Activated CD4-positive, CD25-positive, alpha-beta regulatory T cell treated with anti-CD3 and anti-CD28 coated beads, Interleukin-2, amount 50 U/mL, for 24 hours (primary cell): ENCODE results near the gene KPNA6.
"Not testable (repeated sequence)": the region's sequence is repeated elsewhere in the genome, so short reads cannot be mapped to it uniquely, and the experiment has no call there.

ENCODE experiments used
- ATAC-seq, 2 donors: fragments of 150-1000 bp; cut with Tn5 transposase; one replicate each; pipeline ENCODE4 v1.10.0; 2021; ENCODE audit warnings: mild to moderate bottlenecking in 1 of 2, moderate library complexity in 1 of 2

KPNA6 gene

DNA sequence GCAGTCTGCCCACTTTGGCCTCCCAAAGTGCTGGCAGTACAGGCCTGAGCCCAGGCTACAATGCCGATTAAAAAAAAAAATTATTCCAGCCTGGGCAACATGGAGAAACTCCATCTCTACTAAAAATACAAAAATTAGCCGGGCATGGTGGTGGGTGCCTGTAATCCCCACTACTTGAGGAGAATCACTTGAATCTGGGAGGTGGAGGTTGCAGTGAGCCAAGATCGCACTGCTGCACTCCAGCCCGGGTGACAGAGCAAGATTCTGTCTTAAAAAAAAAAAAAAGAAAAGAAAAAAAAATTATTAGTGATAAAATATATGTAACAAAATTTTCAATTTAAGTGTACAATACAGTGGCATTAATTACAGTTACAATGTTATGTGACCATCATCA lies 35.4 kb downstream of the KPNA6 start:
- not testable (repeated sequence) for ATAC-seq

DNA sequence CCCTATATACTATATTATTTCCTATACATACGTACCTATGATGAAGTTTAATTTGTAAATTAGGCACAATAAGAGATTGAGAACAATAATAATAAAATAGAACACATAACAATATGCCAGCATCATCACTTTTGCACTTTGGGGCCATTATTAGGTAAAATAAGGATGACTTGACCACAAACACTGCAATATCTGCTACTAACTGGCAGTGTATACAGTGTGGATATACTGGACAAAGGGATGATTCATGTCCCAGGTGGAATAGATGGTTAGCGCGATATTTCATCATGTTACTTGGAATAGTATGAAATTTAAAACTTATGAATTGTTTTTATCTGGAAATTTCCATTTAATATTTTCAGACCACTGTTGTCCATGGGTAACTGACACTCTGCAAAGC lies 36.2 kb downstream of the KPNA6 start:
- no peak for ATAC-seq

DNA sequence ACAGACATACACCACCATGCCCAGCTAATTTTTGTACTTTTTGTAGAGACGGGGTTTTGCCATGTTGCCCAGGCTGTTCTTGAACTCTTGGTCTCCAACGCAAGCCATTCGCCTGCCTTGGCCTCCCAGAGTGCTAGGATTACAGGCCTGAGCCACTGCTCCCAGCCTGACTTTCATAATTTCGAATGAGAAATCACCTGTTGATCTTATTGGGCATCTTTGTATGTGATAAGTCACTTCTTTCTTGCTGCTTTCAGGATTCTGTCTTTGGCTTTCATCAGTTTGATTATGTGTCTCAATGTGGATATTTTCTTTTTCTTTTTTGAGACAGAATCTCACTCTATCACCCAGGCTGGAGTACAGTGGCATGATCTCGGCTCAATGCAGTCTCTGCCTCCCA lies 39.9 kb downstream of the KPNA6 start:
- not testable (repeated sequence) for ATAC-seq

DNA sequence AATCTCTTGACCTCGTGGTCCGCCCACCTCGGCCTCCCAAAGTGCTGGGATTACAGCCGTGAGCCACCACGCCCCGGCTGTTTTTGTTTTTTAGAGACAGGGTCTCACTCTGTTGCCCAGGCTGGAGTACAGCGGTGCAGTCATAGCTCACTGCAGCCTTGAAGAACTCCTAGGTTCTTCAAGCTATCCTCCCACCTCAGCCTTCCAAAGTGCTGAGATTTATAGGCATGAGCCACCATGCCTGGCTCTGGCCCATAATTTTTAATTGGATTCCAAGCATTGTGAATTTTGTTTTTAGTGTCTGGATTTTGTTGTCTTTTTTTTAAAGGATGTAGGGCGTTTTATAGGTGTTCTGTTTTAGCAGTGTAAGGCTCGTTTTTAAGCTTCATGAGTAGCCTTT lies 43.0 kb downstream of the KPNA6 start:
- no peak for ATAC-seq

DNA sequence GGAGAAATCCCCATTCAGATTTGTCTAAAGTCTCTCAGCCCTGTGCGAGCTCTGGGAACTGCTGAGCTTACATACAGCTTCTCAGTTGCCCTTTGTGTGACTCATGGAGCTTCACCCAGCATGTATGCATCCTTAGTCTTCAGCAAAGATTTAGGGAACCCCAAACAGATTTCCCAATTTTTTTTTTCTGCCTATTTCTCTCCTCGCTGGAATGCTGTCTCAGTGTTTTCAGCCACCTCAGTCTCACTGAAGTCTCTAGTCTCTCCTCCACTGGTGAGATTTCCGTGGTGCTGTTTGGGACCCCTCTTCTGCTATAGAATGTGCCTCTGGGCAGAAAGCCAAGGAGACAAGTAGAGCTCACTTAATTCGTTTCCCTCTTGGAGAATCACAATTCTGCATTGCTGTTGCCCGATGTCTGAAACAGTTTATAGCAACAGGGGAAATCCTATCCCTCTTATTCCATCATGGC lies 43.5 kb downstream of the KPNA6 start:
- ATAC-seq = no peak

DNA sequence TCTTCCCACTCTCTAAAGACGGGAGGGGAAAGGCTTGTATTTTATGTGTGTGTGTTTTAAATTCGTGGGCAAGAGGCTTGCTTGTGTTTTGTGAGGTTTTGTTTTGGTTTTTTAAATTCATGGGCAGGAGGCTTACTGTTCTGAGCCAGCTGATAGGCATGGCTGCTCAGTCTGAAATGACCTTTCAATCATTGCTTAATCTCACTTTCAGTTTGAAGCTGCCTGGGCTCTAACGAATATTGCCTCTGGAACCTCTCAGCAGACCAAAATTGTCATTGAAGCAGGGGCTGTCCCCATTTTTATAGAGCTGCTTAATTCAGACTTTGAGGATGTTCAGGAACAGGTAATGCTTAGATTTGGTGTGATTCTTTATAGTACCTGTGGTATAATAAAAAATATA lies 51.3 kb downstream of the KPNA6 start:
- peak; percentile 48 to 51 for ATAC-seq

DNA sequence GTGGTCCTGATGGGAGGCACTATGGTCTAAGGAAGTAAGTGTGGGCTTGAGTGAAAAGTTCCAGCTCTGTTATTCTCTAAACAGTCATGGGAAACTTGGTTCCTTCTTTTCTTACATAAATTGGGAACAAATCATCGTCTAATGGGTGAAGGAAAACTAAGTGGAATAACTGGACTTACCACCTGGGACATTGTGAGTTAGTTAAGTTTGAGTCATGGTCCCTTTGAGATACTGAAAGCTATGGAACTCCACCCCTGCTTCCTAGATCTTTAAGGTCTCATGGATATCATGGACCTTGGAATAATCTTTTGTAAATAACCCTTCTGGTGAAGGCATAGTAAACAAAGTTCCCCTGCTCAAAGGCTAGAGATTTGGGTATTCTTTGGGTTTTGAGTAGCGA lies 55.5 kb downstream of the KPNA6 start:
- ATAC-seq = no peak

DNA sequence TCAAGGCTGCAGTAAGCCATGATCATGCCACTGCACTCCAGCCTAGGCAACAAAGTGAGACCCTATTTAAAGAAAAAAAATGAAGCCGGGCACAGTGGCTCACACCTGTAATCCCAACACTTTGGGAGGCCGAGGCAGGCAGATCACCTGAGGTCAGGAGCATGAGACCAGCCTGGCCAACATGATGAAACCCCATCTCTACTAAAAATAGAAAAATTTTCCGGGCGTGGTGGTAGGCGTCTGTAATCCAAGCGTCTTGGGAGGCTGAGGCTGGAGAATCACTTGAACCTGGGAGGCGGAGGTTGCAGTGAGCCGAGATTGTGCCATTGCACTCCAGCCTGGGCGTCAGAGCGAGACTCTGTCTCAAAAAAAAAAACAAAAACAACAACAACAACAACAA lies 57.8 kb downstream of the KPNA6 start:
- ATAC-seq = not testable (repeated sequence)

DNA sequence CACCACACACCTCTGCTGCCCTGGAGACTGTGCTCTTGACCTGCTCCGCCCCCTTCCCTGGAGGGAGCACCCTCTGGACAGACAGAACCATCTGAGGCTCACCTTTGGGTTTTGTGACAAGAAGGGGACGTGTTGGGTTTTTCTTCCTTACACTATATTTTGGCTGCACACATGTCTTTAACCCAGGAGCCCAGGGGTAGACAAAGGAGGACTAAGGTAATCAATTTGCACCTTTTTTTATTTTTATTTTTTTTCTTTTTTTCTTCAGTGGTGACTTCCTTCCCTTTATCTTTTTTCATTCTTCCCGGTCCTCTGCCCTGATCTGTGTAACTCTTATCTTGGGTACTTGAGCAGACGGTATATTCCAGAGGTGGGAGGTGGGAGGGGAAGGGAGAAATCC lies 63.1 kb downstream of the KPNA6 start:
- ATAC-seq = no peak

DNA sequence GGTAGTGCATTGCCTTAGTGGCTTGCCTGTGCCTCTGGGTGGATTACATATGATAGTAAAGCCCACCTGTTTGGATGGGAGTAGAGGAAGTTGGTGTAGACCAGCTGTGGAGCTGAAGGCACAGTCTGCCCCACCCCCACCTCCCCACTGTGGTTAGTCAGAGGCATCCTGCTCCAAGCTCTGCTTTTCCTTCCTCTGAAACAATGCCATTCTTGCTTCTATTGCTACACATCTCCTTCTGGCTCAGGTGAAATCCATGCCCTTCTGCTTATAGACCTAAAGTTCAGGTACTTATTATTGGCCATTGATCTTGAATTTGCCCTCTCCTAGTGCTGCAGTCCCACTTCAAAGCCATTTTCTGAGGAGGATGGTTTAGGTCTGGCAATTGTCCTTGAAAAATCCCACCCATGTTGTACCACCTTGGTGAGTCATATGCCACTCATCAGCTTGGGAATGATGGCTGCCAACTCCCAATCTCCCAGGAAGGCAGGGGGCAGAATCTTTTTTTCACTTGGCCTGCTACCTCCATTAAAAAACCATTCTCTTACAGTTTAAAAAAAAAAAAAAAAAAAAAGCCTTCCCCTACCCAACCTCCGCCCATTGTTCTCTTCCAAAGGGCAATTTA lies 64.9 kb downstream of the KPNA6 start:
- ATAC-seq = no peak

DNA sequence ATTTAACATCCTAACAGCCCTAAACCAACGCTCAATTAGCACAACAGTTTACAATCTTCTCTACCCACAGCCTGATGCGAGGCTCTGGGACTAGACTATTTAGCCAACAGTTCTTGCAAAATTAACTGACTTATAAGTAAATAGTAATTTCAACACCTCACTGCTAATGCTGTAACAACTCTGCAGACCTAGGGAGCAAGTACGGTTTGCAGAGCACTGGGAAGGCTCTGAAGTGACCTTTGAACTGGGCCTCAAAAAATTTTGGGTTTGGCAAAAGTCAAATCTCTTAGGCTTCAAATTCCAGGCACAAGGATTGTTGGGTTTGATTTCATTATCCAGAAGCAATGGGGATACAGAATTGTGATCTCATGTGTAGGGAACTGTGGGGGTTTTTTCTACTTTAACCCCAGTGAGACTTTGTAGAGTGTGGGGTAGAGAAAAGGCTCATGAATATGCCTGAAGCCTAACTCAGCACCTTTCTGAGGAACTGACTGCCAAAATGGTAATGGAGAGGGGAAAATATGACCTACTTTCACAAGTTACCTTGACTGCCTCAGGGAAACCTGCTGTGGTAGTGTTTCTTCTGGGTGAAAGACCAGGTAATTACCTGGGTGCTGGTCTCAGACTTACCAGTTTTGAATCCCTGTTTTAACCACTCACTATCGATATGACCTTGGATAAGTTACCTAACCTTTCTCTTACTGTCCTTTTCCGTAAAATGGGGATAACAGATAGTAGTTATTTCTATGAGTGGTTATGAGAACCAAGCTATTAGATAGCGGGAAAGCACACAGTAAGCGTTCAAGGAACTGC lies 70.7 kb downstream of the KPNA6 start:
- ATAC-seq = no peak

DNA sequence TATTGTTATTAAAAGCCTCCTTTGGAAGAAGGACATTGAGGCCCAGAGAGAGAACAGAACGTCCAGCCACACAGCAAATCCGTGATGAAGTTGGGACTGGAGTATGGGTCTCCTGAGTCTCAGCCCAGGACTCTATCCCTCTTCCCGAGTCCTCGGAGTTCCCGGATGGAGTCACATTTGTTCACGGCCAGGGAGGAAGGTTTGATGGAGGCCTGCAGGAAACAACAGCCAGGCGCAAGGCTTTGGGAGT lies 71.3 kb downstream of the KPNA6 start:
- ATAC-seq = no peak

DNA sequence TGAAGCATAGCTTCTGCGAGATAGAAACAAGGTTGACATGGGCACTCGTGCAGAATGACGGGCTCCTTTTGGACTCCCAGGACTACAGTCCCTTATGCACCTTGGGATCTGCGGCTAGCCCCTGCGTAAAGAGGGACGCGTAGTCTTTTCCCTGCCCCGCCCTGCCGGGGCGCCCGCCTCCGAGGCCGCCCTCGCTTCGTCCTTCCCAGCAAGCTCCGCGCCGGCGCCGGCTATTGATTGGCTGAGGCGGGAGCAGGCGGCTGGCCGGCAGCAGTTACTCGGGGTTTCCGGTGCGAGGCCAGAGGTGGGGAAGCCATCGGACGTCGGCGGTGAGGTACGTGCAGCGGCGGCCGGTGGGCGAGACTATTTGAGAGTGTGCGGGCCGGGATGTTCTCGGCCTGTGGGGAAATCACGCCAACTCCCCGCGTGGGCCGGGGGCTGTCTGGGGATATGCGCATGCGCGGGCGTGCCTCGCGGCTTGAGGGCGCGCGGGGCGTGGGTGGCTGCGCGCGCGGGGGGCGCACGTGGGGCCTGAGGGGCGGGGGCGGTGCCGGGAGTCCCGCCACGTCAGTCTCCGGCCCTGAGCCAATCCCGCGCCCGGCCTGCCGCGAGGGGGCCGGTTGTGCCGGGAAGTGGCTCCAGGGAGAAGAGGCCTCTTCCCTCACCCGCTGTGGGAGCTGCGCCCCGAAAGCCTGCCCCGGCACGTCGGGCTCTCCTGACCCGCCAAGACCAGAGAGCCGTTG lies 71.8 kb downstream of the KPNA6 start, which contains the start of gene TXLNA:
Gene TXLNA (plus strand): TSS at position 233 of the 743 bp plus-strand sequence. CDS start 671 bp downstream, outside the sequence.
- ATAC-seq = peak; percentile 88 to 90

DNA sequence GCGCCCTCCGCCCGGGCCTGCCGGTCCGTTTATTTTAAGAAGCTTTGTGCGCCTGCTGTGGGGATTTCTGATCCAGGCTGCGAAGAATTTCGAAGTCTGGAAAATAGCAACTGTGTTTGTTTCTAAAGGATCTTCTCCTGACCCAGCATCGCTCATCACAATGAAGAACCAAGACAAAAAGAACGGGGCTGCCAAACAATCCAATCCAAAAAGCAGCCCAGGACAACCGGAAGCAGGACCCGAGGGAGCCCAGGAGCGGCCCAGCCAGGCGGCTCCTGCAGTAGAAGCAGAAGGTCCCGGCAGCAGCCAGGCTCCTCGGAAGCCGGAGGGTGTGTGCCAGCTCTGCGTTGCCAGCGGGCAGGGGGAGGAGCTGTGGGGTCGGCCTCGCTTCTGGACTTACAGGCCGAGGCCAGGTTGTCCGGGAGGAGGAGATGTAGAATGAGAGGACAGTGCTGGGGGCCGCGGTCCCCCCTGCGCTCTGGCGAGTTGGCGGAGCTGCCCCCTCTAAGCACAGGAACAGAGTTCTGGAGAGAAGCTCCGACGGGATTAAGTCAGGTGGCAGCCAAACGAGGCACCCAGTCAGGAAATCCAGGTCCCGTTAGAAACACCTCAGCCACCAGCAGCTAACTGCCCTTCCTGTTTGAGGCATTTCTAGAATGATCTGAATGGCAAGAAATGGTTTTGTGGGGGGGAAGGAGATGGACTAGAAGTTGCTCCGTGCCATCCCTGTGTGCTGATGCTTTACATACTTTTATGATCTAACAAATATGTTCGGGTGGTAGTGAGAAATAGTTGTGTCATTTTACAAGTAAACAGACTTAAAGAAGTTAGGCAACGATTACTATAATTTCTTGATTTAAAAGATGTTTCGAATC lies 72.6 kb downstream of the KPNA6 start:
- ATAC-seq = peak; percentile 10 to 19

DNA sequence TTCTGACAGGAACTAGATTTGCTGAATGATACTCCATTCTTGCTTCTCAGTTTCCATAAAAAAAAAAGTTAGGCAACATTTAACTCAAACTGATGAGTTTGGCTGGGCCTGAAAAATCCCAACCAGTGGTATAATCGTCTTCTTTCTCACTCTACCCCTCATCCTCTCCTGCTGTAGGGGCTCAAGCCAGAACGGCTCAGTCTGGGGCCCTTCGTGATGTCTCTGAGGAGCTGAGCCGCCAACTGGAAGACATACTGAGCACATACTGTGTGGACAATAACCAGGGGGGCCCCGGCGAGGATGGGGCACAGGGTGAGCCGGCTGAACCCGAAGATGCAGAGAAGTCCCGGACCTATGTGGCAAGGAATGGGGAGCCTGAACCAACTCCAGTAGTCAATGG lies 73.2 kb downstream of the KPNA6 start:
- no peak for ATAC-seq

DNA sequence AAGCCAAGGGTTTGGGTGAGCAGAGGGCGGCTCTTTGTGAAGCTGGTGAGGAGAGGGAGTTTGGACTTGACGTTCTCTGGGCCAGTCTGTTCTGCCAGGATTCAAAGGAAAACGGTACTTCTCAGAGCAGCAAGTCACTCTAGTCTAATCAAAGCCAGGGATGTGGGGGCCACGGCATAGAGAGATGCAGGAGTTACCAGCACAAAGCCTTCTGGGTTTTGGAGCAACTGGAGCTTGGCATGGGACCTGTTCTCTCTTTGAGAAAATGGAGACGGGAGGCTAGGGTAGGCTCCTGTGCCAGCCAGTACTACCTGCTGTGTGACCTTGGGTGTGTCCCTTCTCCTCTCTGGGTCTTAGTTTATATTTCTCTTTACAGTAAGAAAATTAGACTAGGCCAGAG lies 73.7 kb downstream of the KPNA6 start:
- ATAC-seq = no peak

DNA sequence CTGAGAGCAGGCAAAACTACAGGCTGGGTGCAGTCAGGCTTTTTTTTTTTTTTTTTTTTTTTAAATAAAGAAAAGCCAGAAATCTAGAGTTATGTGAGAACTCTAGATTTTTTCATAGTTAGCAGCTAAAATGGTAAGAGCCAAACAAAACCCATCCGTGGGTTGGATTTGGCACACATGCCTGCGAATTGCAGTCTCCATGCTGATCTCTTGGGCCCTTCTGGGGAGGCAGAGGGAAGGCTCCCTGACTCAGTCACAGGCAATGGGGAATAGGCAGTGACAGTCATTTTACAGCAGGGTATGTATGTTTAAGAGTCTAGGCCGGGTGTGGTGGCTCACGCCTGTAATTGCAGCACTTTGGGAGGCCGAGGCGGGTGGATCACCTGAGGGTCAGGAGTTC lies 74.2 kb downstream of the KPNA6 start:
- ATAC-seq = no peak

DNA sequence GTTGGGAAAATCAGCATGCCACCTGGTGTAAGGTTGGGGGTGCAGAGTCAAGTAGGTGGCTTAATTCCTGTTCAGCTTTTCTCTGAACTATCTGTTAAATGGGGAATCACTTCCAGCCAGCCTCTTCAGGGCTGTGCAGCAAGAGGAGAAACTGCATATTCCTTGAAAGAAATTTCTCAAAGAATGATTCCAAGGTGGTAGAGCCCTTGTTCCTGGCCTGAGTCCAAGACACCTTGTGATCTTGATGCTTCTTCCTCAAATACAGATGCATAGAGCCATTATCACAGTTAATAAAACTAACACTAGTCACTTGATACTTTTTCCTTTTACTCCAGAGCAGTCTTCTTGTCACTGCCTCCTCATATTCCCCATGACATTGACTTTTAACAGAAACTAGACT lies 76.8 kb downstream of the KPNA6 start:
- no peak for ATAC-seq

DNA sequence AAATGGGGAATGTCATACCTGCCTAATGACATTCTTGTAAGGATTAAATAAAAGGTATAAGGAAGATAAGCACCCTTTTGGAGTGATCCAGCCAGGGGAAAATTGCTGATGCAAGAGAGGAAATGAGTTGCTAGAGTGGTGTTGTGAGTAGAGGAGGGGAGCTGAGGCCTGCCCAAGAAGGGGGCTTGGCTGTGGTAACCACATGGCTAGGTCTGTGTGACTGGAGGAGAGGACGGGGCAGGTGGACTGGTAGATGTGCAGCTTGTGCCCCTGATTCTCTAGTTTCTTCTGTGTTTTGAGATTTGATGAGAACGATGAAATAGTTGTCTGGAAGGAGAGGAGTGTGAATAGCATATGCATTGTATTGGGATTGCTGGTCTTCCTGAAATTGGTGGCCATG lies 78.2 kb downstream of the KPNA6 start:
- ATAC-seq = no peak

DNA sequence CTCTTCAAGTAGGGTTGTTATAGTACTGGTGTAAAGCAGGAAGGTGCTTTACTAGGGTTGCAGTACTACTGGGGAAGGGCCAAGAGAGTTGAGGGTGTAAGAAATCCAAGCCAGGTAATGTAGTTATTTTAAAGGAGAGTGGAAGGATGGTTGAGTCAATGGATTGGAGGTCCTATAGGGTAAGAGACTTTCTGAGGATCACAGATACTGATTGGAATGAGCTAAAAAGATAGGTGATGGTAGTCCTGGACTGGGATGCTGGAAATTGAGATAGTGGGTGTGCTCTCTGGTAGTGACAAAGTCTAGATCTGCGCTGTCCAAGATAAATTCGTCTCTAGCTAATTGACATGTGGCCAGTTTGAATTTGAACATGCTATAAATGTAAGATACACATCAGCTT lies 78.6 kb downstream of the KPNA6 start:
- no peak for ATAC-seq

DNA sequence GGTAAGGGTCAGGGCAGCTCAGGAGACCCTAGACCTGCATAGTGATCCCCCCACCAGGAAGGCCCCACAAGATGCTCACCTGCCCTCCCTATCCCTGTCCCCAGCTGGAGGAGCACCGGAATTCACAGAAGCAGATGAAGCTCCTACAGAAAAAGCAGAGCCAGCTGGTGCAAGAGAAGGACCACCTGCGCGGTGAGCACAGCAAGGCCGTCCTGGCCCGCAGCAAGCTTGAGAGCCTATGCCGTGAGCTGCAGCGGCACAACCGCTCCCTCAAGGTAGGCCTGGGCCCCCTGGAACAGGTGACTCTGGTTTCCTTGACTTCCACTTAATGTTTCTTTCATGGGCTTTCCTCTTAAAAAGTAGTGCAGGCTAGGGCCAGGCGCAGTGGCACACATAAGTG lies 80.0 kb downstream of the KPNA6 start:
- no peak for ATAC-seq

DNA sequence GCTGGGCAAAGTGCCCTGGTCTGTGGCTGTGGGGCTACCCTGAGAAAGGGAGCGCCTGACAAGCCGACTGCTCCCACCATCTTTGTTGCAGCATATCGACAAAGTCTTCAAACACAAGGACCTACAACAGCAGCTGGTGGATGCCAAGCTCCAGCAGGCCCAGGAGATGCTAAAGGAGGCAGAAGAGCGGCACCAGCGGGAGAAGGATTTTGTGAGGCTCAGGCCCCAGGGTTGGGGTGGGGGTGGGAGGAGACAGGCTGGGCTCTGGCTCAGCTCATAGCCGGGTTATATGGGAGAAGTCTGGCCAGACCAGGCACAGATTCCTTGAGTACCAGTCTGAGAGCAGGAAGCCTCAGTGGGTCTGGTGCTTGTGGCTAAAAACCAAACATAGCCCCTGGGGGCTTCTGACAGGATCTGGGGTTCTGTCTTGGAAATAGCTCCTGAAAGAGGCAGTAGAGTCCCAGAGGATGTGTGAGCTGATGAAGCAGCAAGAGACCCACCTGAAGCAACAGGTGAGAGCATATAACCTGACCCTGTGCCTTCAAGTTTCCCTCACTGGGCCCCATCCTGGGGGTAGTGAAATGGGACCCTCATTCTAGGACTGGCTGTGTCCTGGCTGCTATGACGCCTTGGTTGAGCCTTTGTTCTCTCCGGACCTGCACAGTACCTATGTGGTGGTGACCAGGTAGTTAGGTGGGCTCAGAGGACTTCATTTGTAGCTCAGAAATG lies 84.5 kb downstream of the KPNA6 start:
- no peak for ATAC-seq
